Naive thymus-derived CD8-positive, alpha-beta T cell (primary cell): ENCODE results near the gene KCNG3. TPM values are rescaled to one million over a fixed set of nuclear protein-coding genes. Genes with fewer than 3 reads are reported as not detected.

ENCODE experiments used
- ATAC-seq, 2 donors: fragments of 150-1000 bp; cut with Tn5 transposase in 1 of 2; sonication (Bioruptor Pico), chemical (Tn5 transposase) in 1 of 2; 1 replicate in 1 of 2; 2 replicates in 1 of 2; pipeline ENCODE4 v1.10.0; 2021; ENCODE audit warnings: mild to moderate bottlenecking in 2 of 2, moderate library complexity in 2 of 2
- POLR2A ChIA-PET: fragments of 350-600 bp; sonication (Branson Sonifier 250); formaldehyde crosslinking; loops from one replicate; lab custom pipeline; 2021; ENCODE audit warnings: antibody characterized with exemption; lab: Charles Lee
- DNase-seq, 10 donors: peaks; one replicate each; pipeline versions ENCODE4 v3.0.0 to v3.0.0-alpha.2; 2020 to 2022
- H3K27ac Mint-ChIP-seq, 10 donors: one replicate each; pipeline ENCODE4 v1.8.0; 2020 to 2022; ENCODE audit warnings: mild to moderate bottlenecking in 10 of 10, mixed read lengths in 10 of 10, moderate library complexity in 4 of 10, inconsistent platforms in 1 of 10
- H3K27me3 Mint-ChIP-seq, 5 donors: one replicate each; pipeline ENCODE4 v1.8.0; 2021 to 2022; ENCODE audit warnings: mixed read lengths in 5 of 5
- H3K36me3 Mint-ChIP-seq, 3 donors: one replicate each; pipeline ENCODE4 v1.8.0; 2020 to 2022; ENCODE audit warnings: mixed read lengths in 3 of 3, mild to moderate bottlenecking in 2 of 3, inconsistent platforms in 1 of 3
- H3K4me1 Mint-ChIP-seq, 4 donors: one replicate each; pipeline ENCODE4 v1.8.0; 2021 to 2022; ENCODE audit warnings: mixed read lengths in 4 of 4
- H3K4me3 Mint-ChIP-seq, 10 donors: one replicate each; pipeline ENCODE4 v1.8.0; 2020 to 2022; ENCODE audit warnings: mild to moderate bottlenecking in 10 of 10, mixed read lengths in 10 of 10, moderate library complexity in 6 of 10, inconsistent platforms in 1 of 10
- H3K9me3 Mint-ChIP-seq, 9 donors: one replicate each; pipeline ENCODE4 v1.8.0; 2020 to 2022; ENCODE audit warnings: mixed read lengths in 9 of 9, mild to moderate bottlenecking in 3 of 9, inconsistent platforms in 1 of 9, moderate library complexity in 1 of 9
- polyA plus RNA-seq, 3 donors: library from polyadenylated mRNA; unstranded; fragments of 300-500 nt; fragmentation: Illumina TruSeq; gene quantifications; one replicate each; pipeline ENCODE4 v1.2.3, GENCODE V29; 2021
- total RNA-seq, 8 experiments: library from RNA in 2 of 8; stranded (reverse) in 2 of 8; gene quantifications; one replicate each; pipeline ENCODE4 v1.2.3 and lab custom pipeline; 2021 to 2026

KCNG3 gene
- total and polyA plus RNA-seq, 5 experiments from 2014 or later: not detected

DNA sequence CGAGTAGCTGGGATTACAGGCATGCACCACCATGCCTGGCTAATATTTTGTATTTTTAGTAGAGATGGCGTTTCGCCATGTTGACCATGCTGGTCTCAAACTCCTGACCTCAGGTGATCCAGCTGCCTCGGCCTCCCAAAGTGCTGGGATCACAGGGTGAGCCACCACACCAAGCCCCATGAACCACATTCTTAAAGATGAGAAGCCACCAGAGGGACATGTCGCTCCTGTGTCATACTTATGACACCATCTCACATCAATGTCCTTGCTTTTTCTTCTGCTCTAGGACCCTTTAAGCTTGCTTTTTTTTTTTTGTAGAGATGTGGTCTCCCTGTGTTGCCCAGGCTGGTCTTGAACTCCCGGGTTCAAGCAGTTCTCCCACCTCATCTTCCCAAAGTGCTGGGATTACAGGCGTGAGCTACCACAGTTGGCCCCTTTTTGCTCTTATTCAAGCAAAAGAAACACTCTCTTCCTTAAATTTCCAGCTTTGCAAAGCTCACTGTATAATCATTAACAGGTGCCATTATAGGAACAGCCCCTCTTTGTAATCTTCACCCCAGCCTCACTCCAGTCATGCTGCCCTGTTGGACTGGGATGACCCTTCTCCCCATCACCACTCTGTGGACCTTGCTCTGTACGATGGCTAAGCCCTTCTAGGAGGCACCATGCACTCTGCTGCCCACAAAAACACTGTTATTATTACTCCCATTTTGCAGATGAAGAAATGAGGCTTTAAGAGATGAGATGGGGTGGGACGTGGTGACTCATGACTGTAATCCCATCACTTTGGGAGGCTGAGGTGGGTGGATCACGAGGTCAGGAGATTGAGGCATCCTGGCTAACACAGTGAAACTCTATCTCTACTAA, 10.8 kb upstream of the KCNG3 start:
- POLR2A ChIA-PET: no interaction called here
- Mint-ChIP-seq H3K9me3 (no peaks in the 10 kb centered on the region), H3K4me1 (peaks cover 0 to 2% (median 0%) of the 10 kb centered on the region in 4 donors), H3K27ac (peak overlapping the region in 1 of 10 donors; percentile 37), H3K4me3 (no peak overlapping the region), H3K36me3 (no peaks in the 10 kb centered on the region), H3K27me3 (peaks cover 0 to 4% (median 0%) of the 10 kb centered on the region in 5 donors)
- DNase-seq: no peak
- ATAC-seq: no peak

DNA sequence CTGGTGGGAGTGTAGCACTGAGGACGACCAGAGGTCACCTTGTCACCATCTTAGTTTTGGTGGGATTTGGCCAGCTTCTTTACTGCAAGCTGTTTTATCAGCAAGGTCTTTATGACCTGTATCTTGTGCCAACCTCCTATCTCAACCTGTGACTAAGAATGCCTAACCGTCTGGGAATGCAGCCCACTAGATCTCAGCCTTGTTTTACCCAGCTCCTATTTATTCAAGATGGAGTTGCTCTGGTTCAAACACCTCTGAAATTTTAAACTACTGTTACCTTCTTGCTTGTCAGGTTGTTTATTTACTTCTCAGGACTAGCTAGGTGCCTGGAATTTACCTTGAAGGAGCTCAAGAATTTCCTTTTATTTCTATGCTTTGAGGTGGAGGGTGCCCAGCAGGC, 9.5 kb upstream of the KCNG3 start:
- no peak overlapping the region for H3K4me3 Mint-ChIP-seq
- POLR2A ChIA-PET: no interaction called here
- H3K27me3 Mint-ChIP-seq: peaks cover 0 to 4% (median 0%) of the 10 kb centered on the region in 5 donors
- peaks cover 0 to 2% (median 0%) of the 10 kb centered on the region in 4 donors for H3K4me1 Mint-ChIP-seq
- H3K36me3 Mint-ChIP-seq: no peaks in the 10 kb centered on the region
- no peak for ATAC-seq
- no peak overlapping the region for H3K27ac Mint-ChIP-seq
- H3K9me3 Mint-ChIP-seq: no peaks in the 10 kb centered on the region
- DNase-seq: no peak

DNA sequence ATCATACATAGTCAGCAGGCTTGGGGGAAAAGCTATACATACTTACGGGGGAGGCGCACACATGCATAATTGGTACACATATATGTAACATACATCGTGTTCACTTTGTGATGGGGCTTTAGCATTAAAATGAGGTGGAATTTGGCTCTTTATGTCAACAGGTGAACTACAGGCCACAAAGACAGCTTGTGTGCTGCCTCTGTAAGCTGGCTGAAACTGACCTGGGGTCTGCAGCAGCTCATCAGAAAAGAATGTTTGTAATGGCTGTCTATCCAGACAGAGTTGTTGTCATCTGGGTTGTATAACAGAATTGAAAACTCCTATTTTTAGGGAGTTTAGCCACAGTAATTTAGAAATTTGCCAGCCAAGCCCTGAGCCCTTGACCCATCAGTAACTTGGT, 4.7 kb upstream of the KCNG3 start:
- no peak for ATAC-seq
- DNase-seq: no peak
- H3K9me3 Mint-ChIP-seq: no peaks in the 10 kb centered on the region
- POLR2A ChIA-PET: no interaction called here
- peaks cover 6 to 9% (median 8%) of the 10 kb centered on the region in 4 donors for H3K4me1 Mint-ChIP-seq
- H3K36me3 Mint-ChIP-seq: no peaks in the 10 kb centered on the region
- H3K4me3 Mint-ChIP-seq: no peak overlapping the region
- peaks cover 0 to 13% (median 0%) of the 10 kb centered on the region in 5 donors for H3K27me3 Mint-ChIP-seq
- peak overlapping the region in 1 of 10 donors; percentile 24 for H3K27ac Mint-ChIP-seq

DNA sequence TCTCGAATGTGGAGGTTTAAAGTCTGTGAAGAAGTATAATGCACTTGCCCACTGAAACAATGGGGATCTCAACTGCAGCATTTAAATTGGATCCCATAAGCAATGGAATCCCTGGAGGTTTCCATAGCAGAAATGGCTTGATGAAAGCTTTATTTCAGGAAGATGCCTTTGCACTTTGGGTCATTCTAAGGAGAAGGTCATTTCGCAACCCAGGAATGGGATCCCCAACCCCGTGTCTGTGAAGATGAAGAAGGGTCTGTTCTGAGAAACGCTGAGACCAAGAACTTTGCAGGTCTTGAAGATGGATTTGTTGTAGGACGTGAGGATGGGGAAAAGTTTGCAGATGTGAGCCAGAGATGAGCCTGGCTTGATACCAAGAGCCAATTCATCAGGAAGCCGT, 1.8 kb upstream of the KCNG3 start:
- ATAC-seq (no peak), DNase-seq (no peak)
- Mint-ChIP-seq H3K4me1 (peaks cover 7 to 18% (median 12%) of the 10 kb centered on the region in 4 donors), H3K27ac (peak overlapping the region in 2 of 10 donors; percentile 19 to 28), H3K9me3 (no peaks in the 10 kb centered on the region), H3K27me3 (peaks cover 0 to 28% (median 0%) of the 10 kb centered on the region in 5 donors), H3K36me3 (no peaks in the 10 kb centered on the region), H3K4me3 (peak overlapping the region in 2 of 10 donors; percentile 24 to 36)
- POLR2A ChIA-PET: no interaction called here

DNA sequence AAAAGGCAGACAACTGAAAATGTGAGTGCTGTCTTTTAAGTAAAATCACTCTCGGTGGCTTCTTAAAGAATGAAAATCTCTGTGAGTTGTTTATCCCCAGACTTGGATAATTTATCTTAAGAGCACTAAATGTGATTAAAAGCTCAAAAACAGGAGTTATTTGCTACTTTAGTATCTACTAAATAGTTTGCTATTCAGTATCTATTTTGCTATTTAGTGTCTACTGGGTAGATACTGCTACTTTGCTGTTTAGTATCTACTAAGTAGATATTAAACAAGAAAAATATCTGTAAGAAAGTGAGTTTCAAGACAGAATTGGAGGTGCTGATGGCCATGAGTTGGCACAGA, 1.4 kb upstream of the KCNG3 start:
- H3K27ac Mint-ChIP-seq: peak overlapping the region in 8 of 10 donors; percentile 29 to 96 (median 86)
- no peak for DNase-seq
- H3K27me3 Mint-ChIP-seq: peaks cover 0 to 30% (median 0%) of the 10 kb centered on the region in 5 donors
- POLR2A ChIA-PET: interaction anchor here (2.6 kb wide), 1 partner anchor 315 kb away, joined by 7 read pairs; no protein-coding TSS in a partner anchor
- no peaks in the 10 kb centered on the region for H3K36me3 Mint-ChIP-seq
- peaks cover 7 to 18% (median 12%) of the 10 kb centered on the region in 4 donors for H3K4me1 Mint-ChIP-seq
- no peak for ATAC-seq
- no peaks in the 10 kb centered on the region for H3K9me3 Mint-ChIP-seq
- H3K4me3 Mint-ChIP-seq: peak overlapping the region; percentile 91 to 99 (median 96)

DNA sequence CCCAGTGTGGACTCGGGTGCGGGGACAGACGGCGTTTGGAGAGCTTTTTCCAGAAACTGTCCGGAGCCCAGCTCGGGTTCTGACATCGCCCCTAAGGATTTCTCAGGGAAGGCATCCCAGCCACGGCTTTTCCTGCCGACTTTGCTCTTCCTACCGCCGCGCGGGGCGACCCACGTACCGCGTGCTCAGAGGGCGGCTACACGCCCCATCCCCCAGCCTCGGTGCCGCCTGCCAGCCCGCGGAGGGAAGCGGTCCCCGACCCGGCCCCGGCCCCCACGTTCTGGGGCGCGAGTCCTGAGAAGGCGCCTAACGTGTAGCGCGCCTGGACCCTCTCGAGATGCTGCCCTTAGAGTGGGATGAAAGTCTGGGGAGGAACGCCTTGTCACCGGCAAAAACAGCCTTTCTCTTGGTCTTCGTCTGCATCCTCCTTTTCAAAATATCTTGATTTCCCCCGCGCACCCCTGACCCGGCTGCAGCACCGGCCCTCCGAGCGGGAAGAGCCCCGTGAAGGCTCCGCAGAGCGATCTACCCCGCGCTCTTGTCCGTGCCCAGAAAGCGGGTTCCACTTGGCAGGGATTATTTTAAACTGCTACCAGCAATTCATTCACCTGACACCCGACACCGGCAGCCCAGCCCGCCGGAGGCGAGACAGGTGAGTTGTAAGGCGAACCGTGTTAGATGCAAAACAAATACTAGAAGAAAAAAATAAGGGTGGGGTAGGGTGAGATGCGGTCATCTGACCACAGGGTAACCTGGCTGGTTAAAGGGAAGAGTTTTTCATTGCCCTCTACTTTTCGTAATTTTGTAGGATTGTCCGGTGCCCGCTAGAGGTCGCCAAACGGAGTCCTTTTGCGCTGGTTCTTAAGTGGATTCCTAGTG, 812 bp upstream of the KCNG3 start:
- H3K27me3 Mint-ChIP-seq: peaks cover 0 to 33% (median 0%) of the 10 kb centered on the region in 5 donors
- H3K9me3 Mint-ChIP-seq: no peaks in the 10 kb centered on the region
- no peaks in the 10 kb centered on the region for H3K36me3 Mint-ChIP-seq
- POLR2A ChIA-PET: interaction anchor here (0.6 to 2.6 kb wide), 2 partner anchors 27 to 316 kb away, joined by 4 to 7 read pairs; no protein-coding TSS in a partner anchor
- peak; percentile 55 for ATAC-seq
- peak overlapping the region; percentile 29 to 96 (median 88) for H3K27ac Mint-ChIP-seq
- peak overlapping the region; percentile 91 to 99 (median 96) for H3K4me3 Mint-ChIP-seq
- DNase-seq: peak; percentile 49 to 85 (median 70)
- peaks cover 7 to 18% (median 12%) of the 10 kb centered on the region in 4 donors for H3K4me1 Mint-ChIP-seq

DNA sequence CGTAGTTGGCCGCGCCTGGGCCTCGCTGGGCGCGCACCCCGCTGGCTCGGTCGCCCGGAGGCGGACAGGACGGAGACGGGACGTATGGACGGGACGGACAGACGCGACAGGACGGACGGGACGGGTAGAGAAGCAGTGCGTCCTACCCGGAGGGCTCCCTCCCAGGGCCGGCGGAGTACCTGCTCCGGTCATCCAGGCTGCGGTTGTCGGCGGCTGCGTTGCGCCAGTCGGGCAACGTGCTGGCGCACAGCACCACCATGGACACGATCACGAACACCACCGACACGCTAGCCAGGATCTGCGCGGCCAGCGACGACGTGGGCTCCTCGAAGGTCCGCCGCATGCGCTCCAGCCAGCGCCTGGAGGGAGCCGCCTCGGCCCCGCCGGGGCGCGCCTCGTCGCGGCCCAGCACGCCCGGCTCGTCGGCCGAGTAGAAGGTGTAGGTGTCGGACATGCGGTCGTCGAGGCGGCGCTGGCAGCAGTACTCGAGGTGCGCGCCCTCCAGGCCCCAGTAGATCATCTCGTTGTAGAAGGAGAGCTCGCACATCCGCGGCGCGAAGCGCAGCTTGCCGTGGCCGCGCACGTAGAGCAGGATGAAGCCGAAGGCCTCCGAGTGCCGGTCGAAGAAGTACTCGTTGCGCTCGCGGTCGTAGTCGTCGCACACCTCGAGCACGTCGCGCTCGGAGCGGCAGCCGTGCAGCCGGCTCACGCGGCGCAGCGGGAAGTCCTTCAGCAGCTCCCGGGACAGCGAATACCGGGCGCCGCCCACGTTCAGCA, 903 bp downstream of the KCNG3 start:
- Mint-ChIP-seq H3K27me3 (peaks cover 0 to 33% (median 0%) of the 10 kb centered on the region in 5 donors), H3K4me3 (peak overlapping the region; percentile 74 to 88 (median 78)), H3K9me3 (no peaks in the 10 kb centered on the region), H3K36me3 (no peaks in the 10 kb centered on the region), H3K27ac (peak overlapping the region in 5 of 10 donors; percentile 13 to 83 (median 66)), H3K4me1 (peaks cover 7 to 18% (median 12%) of the 10 kb centered on the region in 4 donors)
- peak; percentile 13 to 68 (median 42) for DNase-seq
- POLR2A ChIA-PET: interaction anchor here (0.5 to 2.6 kb wide), 5 partner anchors 30 to 318 kb away, joined by 3 to 7 read pairs (median 3); no protein-coding TSS in a partner anchor
- peak; percentile 43 to 49 for ATAC-seq

DNA sequence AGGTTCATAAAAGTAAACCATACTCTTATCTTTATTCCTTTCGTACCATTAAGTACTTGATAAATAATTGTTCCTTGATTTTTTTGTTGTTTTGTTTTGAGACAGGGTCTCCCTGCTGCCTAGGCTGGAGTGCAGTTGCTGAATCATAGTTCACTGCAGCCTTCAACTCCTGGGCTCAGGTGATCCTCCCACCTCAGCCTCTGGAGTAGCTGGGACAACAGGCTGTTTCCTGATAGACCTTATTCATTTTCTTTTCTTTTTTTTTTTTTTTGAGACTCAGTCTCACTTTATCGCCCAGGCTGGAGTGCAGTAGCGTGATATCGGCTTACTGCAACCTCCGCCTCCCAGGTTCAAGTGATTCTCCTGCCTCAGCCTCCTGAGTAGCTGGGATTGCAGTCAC, 5.5 kb downstream of the KCNG3 start:
- Mint-ChIP-seq H3K27me3 (peaks cover 0 to 22% (median 0%) of the 10 kb centered on the region in 5 donors), H3K27ac (no peak overlapping the region), H3K4me1 (peaks cover 0 to 8% (median 4%) of the 10 kb centered on the region in 4 donors), H3K9me3 (no peaks in the 10 kb centered on the region), H3K4me3 (no peak overlapping the region), H3K36me3 (no peaks in the 10 kb centered on the region)
- no peak for DNase-seq
- POLR2A ChIA-PET: interaction anchor here (0.6 kb wide), 1 partner anchor 123 kb away, joined by 8 read pairs; no protein-coding TSS in a partner anchor
- ATAC-seq: no peak

DNA sequence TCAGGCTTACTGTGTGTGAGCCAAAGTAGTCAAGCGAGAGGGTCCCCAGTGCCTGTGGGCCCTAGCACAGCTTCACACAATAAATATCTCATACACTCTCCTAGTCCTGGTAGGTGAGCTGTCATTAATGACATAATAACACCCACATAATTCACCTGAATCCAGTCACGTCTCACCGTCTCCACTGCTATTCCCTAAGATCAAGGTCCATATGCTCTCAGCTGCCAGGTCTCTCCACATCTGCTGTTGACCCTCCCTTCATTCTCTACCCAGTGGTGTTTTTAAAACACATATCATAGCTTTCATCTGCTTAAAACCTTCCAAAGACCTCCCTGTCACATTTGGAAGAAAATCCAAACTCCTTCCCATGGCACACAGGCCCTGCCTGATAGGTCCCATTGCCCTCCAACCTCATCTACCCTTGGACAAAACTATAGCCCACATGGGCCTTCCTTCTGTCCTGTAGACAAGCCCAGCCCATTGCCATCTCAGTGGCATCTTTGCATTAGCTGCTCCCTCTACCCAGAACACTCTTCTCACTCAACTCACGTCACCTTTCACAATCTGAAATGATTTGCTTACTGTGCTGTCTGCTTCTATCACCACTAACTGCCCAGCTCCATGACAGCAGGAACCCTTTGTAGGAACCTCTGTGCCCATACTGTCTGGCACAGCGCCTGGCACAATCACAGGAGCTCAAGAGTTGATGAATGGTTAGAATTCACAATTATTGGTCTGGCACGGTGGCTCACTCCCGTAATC, 7.5 kb downstream of the KCNG3 start:
- no peaks in the 10 kb centered on the region for H3K9me3 Mint-ChIP-seq
- H3K4me1 Mint-ChIP-seq: peaks cover 0 to 1% (median 0%) of the 10 kb centered on the region in 4 donors
- DNase-seq (no peak), ATAC-seq (no peak)
- no peak overlapping the region for H3K4me3 Mint-ChIP-seq
- H3K27ac Mint-ChIP-seq: no peak overlapping the region
- H3K27me3 Mint-ChIP-seq: peaks cover 0 to 11% (median 0%) of the 10 kb centered on the region in 5 donors
- POLR2A ChIA-PET: no interaction called here
- no peaks in the 10 kb centered on the region for H3K36me3 Mint-ChIP-seq

DNA sequence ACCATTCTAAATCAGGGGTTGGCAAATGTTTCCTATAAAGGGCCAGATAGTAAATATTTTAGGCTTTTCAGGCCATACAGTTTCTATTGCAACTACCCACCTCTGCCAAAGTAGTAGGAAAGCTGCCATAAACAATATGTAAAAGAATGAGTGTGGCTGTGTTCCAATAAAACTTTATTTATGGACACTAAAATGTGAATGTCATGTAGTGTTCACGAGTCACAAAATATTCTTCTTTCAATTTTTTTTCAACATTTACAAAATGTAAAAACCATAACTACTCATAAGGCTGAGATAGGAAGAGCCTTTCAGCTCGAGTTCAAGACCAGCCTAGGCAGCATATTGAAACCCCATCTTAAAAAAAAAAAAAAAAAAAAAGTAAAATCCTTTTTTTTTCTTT, 13.4 kb downstream of the KCNG3 start:
- Mint-ChIP-seq H3K27me3 (peaks cover 0 to 2% (median 0%) of the 10 kb centered on the region in 5 donors), H3K4me1 (peaks cover 0 to 1% (median 0%) of the 10 kb centered on the region in 4 donors), H3K4me3 (no peak overlapping the region), H3K36me3 (no peaks in the 10 kb centered on the region), H3K27ac (no peak overlapping the region), H3K9me3 (no peaks in the 10 kb centered on the region)
- no peak for DNase-seq
- POLR2A ChIA-PET: interaction anchor here (0.7 kb wide), 1 partner anchor 233 kb away, joined by 6 read pairs; no protein-coding TSS in a partner anchor
- ATAC-seq: no peak

DNA sequence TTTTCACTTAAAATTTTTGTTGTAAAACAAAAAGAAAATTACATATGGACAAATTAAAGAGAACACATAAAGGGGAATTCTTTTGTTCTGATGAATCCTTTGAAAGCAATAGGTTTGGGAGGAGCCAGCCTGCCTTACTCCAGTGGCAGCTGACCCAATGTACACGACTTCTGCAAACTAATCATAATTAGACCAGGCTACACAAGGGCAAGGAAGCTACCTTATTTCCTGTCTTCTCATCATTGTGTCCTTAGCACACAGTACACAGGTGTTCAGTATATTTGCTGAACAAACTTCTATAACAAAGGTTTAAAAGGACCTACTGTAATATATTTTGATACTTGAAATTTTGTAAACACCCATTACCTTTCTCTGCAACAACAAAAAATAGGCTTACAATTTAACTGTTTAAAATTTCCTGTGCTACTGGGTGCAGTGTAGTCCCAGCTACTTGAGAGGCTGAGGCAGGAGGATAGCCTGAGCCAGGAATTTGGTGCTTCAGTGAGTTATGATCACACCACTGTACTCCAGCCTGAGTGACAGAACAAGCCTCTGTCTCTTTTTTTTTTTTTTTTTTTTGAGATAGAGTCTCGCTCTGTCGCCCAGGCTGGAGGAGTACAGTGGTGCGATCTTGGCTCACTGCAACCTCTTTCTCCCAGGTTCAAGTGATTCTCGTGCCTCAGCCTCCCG, 18.9 kb downstream of the KCNG3 start:
- H3K4me1 Mint-ChIP-seq: no peaks in the 10 kb centered on the region
- H3K36me3 Mint-ChIP-seq: no peaks in the 10 kb centered on the region
- H3K27me3 Mint-ChIP-seq: no peaks in the 10 kb centered on the region
- POLR2A ChIA-PET: no interaction called here
- ATAC-seq (no peak), DNase-seq (no peak)
- no peaks in the 10 kb centered on the region for H3K9me3 Mint-ChIP-seq
- H3K27ac Mint-ChIP-seq: no peak overlapping the region
- no peak overlapping the region for H3K4me3 Mint-ChIP-seq
